ENCODE data around the gene TRAPPC3. TPM values are rescaled to one million over a fixed set of nuclear protein-coding genes. Genes with fewer than 3 reads are reported as not detected.

TRAPPC3 gene
- total RNA-seq, 4 donors from 2014 or later: 101 to 156 (median 148) TPM

- no peaks in the 10 kb centered on the region for H3K9me3 ChIP-seq
- intact Hi-C loops (cut with DNase I): no loop called here
- no peaks in the 10 kb centered on the region for H3K36me3 ChIP-seq
- H3K27ac ChIP-seq: peak overlapping the region; percentile 97 to 100 (median 100)
- no peaks in the 10 kb centered on the region for H3K27me3 ChIP-seq
- WGBS, 2 donors: 11 to 13% methylated on average over 9 of the region's 9 CpGs
- H3K4me3 ChIP-seq (replicated peaks in 1 of 3): peak overlapping the region; percentile 93 to 100 (median 95)
- H3K4me1 ChIP-seq: peaks cover 42 to 61% of the 10 kb centered on the region in 2 donors
- TF ChIP-seq POLR2A (IDR thresholded peaks at IDR 0.05): no peak
- TF ChIP-seq CTCF (IDR thresholded peaks at IDR 0.05): no peak
- no peak for DNase-seq
Measured at GRCh38 chr1:36157115-36157903, 8.0 kb upstream of the TRAPPC3 start.

- H3K27me3 ChIP-seq: no peaks in the 10 kb centered on the region
- peak overlapping the region; percentile 93 to 100 (median 95) for H3K4me3 ChIP-seq (replicated peaks in 1 of 3)
- H3K36me3 ChIP-seq: no peaks in the 10 kb centered on the region
- 0% methylated on average over 4 to 12 of the region's 69 CpGs for WGBS, 2 donors
- DNase-seq: peak; percentile 79 to 81
- TF ChIP-seq CTCF (IDR thresholded peaks at IDR 0.05) (no peak), POLR2A (IDR thresholded peaks at IDR 0.05) (peak in 1 of 2 donors; percentile 59)
- peaks cover 40 to 61% of the 10 kb centered on the region in 2 donors for H3K4me1 ChIP-seq
- H3K27ac ChIP-seq: peak overlapping the region; percentile 97 to 100 (median 100)
- intact Hi-C loops (cut with DNase I): no loop called here
- no peaks in the 10 kb centered on the region for H3K9me3 ChIP-seq
Measured at GRCh38 chr1:36156329-36157114, 7.2 kb upstream of the TRAPPC3 start.

GRCh38 chr1:36155408-36156328 lies 6.4 kb upstream of the TRAPPC3 start, which contains the start of gene MAP7D1:
Gene MAP7D1, plus strand, starts transcription at chr1:36156160. Its CDS starts 258 bp downstream, at chr1:36156418.
- H3K27me3 ChIP-seq: no peaks in the 10 kb centered on the region
- H3K4me3 ChIP-seq (replicated peaks in 1 of 3): peak within 1 kb of the TSS; percentile 93 to 100 (median 95)
- peak; percentile 89 for DNase-seq
- H3K36me3 ChIP-seq: no peaks in the 10 kb centered on the region
- H3K27ac ChIP-seq: peak within 1 kb of the TSS; percentile 97 to 100 (median 100)
- peaks cover 39 to 61% of the 10 kb centered on the region in 2 donors for H3K4me1 ChIP-seq
- intact Hi-C loops (cut with DNase I): no loop called here
- 0 to 1% methylated on average over 10 to 11 of the region's 88 CpGs for WGBS, 2 donors
- H3K9me3 ChIP-seq: no peaks in the 10 kb centered on the region
- no peak for TF ChIP-seq CTCF (IDR thresholded peaks at IDR 0.05)
- peak; percentile 83 to 89 for TF ChIP-seq POLR2A (IDR thresholded peaks at IDR 0.05)

- intact Hi-C loops (cut with DNase I): loop anchor here (5.0 kb wide), 2 partner anchors 32 to 132 kb away; no protein-coding TSS in a partner anchor
- H3K27ac ChIP-seq: peak overlapping the region; percentile 97 to 100 (median 100)
- no peaks in the 10 kb centered on the region for H3K9me3 ChIP-seq
- DNase-seq: peak; percentile 64 to 69
- 57 to 65% methylated on average over 4 to 5 of the region's 6 CpGs for WGBS, 2 donors
- H3K4me3 ChIP-seq (replicated peaks in 1 of 3): peak overlapping the region; percentile 11 to 100 (median 57)
- no peaks in the 10 kb centered on the region for H3K36me3 ChIP-seq
- peaks cover 45 to 61% of the 10 kb centered on the region in 2 donors for H3K4me1 ChIP-seq
- TF ChIP-seq POLR2A (IDR thresholded peaks at IDR 0.05) (no peak), CTCF (IDR thresholded peaks at IDR 0.05) (no peak)
- no peaks in the 10 kb centered on the region for H3K27me3 ChIP-seq
Measured at GRCh38 chr1:36154765-36155407, 5.6 kb upstream of the TRAPPC3 start.
